Measurements from ENCODE around the gene SVBP. TPM values are rescaled to one million over a fixed set of nuclear protein-coding genes. Genes with fewer than 3 reads are reported as not detected.
A peak's percentile ranks its signal among the peaks of the same experiment; 100 is the strongest.

SVBP gene
- total and polyA plus RNA-seq, 2 donors (not counting 3 experiments of a cell fraction or from before 2014, with no cell fraction given), result 18.1 to 24.1 TPM

DNA sequence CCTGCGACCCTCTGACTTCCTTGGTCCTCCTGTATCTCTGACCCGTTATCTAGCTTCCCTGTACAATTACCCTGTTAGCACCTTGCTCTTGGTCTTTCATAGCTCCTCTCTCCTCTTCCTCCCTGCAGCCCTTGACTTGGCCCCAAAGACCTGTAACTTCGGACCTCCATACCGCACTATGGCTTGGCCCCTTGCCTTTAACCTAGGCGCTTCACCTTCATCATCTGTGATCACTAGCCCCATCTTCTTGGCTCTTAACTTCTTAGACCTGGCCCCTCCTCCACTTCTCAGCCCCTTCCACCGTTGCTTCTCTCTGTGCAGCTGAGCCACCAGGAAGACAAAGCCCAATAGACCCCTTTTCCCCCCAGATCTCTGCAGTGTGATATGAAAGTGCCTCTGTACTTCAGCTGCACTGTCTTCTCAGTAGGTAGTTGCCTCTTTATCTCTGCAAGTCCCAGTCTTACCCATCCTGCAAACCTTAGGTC lies 30.0 kb upstream of the SVBP start:
- intact Hi-C loops (cut with micrococcal nuclease) (loop anchor here (2.0 kb wide), 1 partner anchor 30 kb away; the partner anchor contains the start of genes ERMAP and SVBP), dilution Hi-C loops (cut with MboI; ENCODE audit: extremely low pct_ligation_motif_present, low sequenced_read_pairs) (no loop called here)
- H3K9me1 ChIP-seq (replicated peaks; ENCODE audit: control insufficient read depth, extremely low read depth, insufficient read depth, low read length), result no peaks in the 10 kb centered on the region
- no peaks in the 10 kb centered on the region for H3K27me3 ChIP-seq (ENCODE audit: control insufficient read depth in 2 of 2, insufficient read depth in 2 of 2, low read length in 2 of 2)
- H3K27ac ChIP-seq (ENCODE audit: insufficient read depth, low read depth, low read length), result no peak overlapping the region
- no peak for TF ChIP-seq POLR2A (IDR thresholded peaks at IDR 0.05; ENCODE audit: low read depth, low read length)
- no peak for TF ChIP-seq JUN (IDR thresholded peaks at IDR 0.05; ENCODE audit: borderline replicate concordance, insufficient read depth, insufficient read length, low read depth)
- TF ChIP-seq, protein P1, sequence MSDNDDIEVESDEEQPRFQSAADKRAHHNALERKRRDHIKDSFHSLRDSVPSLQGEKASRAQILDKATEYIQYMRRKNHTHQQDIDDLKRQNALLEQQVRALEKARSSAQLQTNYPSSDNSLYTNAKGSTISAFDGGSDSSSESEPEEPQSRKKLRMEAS (IDR thresholded peaks at IDR 0.05; ENCODE audit: insufficient read depth, insufficient read length), result no peak
- TF ChIP-seq MYC (IDR thresholded peaks at IDR 0.05; ENCODE audit: low read depth, low read length), result no peak
- no peak for TF ChIP-seq POLR2AphosphoS5 (IDR thresholded peaks at IDR 0.05; ENCODE audit: insufficient read depth, low read depth, low read length)
- TF ChIP-seq FOS (IDR thresholded peaks at IDR 0.05; ENCODE audit: borderline replicate concordance, insufficient read depth, low read length), result no peak
- TF ChIP-seq, protein P2, sequence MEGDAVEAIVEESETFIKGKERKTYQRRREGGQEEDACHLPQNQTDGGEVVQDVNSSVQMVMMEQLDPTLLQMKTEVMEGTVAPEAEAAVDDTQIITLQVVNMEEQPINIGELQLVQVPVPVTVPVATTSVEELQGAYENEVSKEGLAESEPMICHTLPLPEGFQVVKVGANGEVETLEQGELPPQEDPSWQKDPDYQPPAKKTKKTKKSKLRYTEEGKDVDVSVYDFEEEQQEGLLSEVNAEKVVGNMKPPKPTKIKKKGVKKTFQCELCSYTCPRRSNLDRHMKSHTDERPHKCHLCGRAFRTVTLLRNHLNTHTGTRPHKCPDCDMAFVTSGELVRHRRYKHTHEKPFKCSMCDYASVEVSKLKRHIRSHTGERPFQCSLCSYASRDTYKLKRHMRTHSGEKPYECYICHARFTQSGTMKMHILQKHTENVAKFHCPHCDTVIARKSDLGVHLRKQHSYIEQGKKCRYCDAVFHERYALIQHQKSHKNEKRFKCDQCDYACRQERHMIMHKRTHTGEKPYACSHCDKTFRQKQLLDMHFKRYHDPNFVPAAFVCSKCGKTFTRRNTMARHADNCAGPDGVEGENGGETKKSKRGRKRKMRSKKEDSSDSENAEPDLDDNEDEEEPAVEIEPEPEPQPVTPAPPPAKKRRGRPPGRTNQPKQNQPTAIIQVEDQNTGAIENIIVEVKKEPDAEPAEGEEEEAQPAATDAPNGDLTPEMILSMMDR (IDR thresholded peaks at IDR 0.05; ENCODE audit: extremely low read depth in 1 of 2, insufficient read depth in 1 of 2, low read depth in 1 of 2, low read length in 2 of 2), result no peak
- no peaks in the 10 kb centered on the region for H4K20me1 ChIP-seq (replicated peaks; ENCODE audit: control insufficient read depth, extremely low read depth, insufficient read depth, low read length)
- H3K4me1 ChIP-seq (ENCODE audit: control insufficient read depth, extremely low read depth, insufficient read depth, low read length), result peaks cover 12% of the 10 kb centered on the region
- no peaks in the 10 kb centered on the region for H3K9me3 ChIP-seq (replicated peaks; ENCODE audit: control insufficient read depth, insufficient read depth, low read length)
- CTCF ChIA-PET, result interaction anchor here (1.2 to 2.5 kb wide), 10 partner anchors 9 to 502 kb away, joined by 3 to 21 read pairs (median 10); partner anchors contain the start of genes ERMAP, SVBP and TMEM269
- DNase-seq (ENCODE audit: low read depth, low spot score) (no peak), FAIRE-seq (peak; percentile 46)
- H3K9ac ChIP-seq (replicated peaks; ENCODE audit: extremely low read depth, insufficient read depth, low read length), result peak overlapping the region; percentile 57
- TSS peak; percentile 62 for BruUV-seq (replicated peaks)
- H3K79me2 ChIP-seq (ENCODE audit: control insufficient read depth, insufficient read depth, low read length), result peaks cover 5% of the 10 kb centered on the region
- H3K4me2 ChIP-seq (ENCODE audit: insufficient read depth, low read length), result peak overlapping the region; percentile 70
- peak overlapping the region; percentile 63 for H2AFZ ChIP-seq (ENCODE audit: low read depth, low read length)
- POLR2A ChIA-PET, result interaction anchor here (0.6 to 1.9 kb wide), 2 partner anchors 30 to 267 kb away, joined by 5 to 6 read pairs; partner anchors contain the start of gene SVBP
- peak overlapping the region; percentile 61 to 84 (median 75) for H3K4me3 ChIP-seq (replicated peaks in 1 of 3; ENCODE audit: insufficient read depth in 1 of 3, low read depth in 1 of 3, low read length in 3 of 3)
- H3K36me3 ChIP-seq (ENCODE audit: control insufficient read depth in 2 of 2, extremely low read depth in 1 of 2, insufficient read depth in 2 of 2, low read length in 2 of 2), result peaks cover 0 to 17% of the 10 kb centered on the region in 2 experiments
